HepG2 (cell line): ENCODE results near the gene TOR4A. TPM values are rescaled to one million over a fixed set of nuclear protein-coding genes. Genes with fewer than 3 reads are reported as not detected.

Experiments used
- DMAP1 ChIP-seq: IDR thresholded peaks from 2 replicates; pipeline ENCODE4 v1.6.1; 2016
- GLI4 ChIP-seq: sonication (generic); formaldehyde crosslinking; IDR thresholded peaks from 2 replicates; pipeline ENCODE4 v1.5.1; 2020; ENCODE audit warnings: missing genetic modification reagents, mild to moderate bottlenecking, moderate library complexity, borderline replicate concordance
- HIVEP1 ChIP-seq: sonication (generic); formaldehyde crosslinking; IDR thresholded peaks from 2 replicates; pipeline ENCODE4 v1.4.0; 2020; ENCODE audit warnings: mild to moderate bottlenecking, missing genetic modification reagents
- IRF1 ChIP-seq: sonication (generic); formaldehyde crosslinking; IDR thresholded peaks from 2 replicates; pipeline ENCODE4 v1.4.0; 2020; ENCODE audit warnings: low read depth, mild to moderate bottlenecking, missing genetic modification reagents
- KDM3A ChIP-seq: IDR thresholded peaks from 2 replicates; pipeline ENCODE4 v1.6.1; 2018; ENCODE audit warnings: low read depth, missing compliant biosample characterization
- MXD1 ChIP-seq: sonication (generic); formaldehyde crosslinking; IDR thresholded peaks from 2 replicates; pipeline ENCODE4 v1.4.0; 2020; ENCODE audit warnings: mild to moderate bottlenecking, missing genetic modification reagents
- NFKB2 ChIP-seq: sonication (generic); formaldehyde crosslinking; IDR thresholded peaks from 2 replicates; pipeline ENCODE4 v1.4.0; 2020; ENCODE audit warnings: missing genetic modification reagents, borderline replicate concordance
- POGK ChIP-seq: sonication (generic); formaldehyde crosslinking; conservative IDR thresholded peaks from 2 replicates; pipeline ENCODE4 v1.8.0; 2022; ENCODE audit warnings: mild to moderate bottlenecking, moderate library complexity, missing genetic modification reagents
- SNAPC4 ChIP-seq: sonication (generic); formaldehyde crosslinking; IDR thresholded peaks from 2 replicates; pipeline ENCODE4 v1.4.0; 2020; ENCODE audit warnings: mild to moderate bottlenecking, missing genetic modification reagents
- TCF12 ChIP-seq, 2 experiments: fragments of 450-650 bp in 1 of 2; sonication (generic) in 1 of 2; formaldehyde crosslinking in 1 of 2; IDR thresholded peaks; 2 replicates each; pipeline versions ENCODE4 v1.6.1 to v1.8.0; 2017 to 2022; ENCODE audit warnings: antibody characterized with exemption in 1 of 2, mild to moderate bottlenecking in 1 of 2, missing genetic modification reagents in 1 of 2, moderate library complexity in 1 of 2
- TFDP1 ChIP-seq: IDR thresholded peaks from 2 replicates; pipeline ENCODE4 v1.6.1; 2016; ENCODE audit warnings: missing compliant biosample characterization, missing genetic modification reagents, borderline replicate concordance
- TFE3 ChIP-seq: IDR thresholded peaks from 2 replicates; pipeline ENCODE4 v1.6.1; 2016
- WIZ ChIP-seq: sonication (generic); formaldehyde crosslinking; IDR thresholded peaks from 2 replicates; pipeline ENCODE4 v1.5.1; 2020; ENCODE audit warnings: mild to moderate bottlenecking, missing genetic modification reagents
- ZNF510 ChIP-seq: sonication (generic); formaldehyde crosslinking; IDR thresholded peaks from 2 replicates; pipeline ENCODE4 v1.4.0; 2020; ENCODE audit warnings: low read depth, mild to moderate bottlenecking, missing genetic modification reagents
- ZNF543 ChIP-seq: sonication (generic); formaldehyde crosslinking; IDR thresholded peaks from 2 replicates; pipeline ENCODE4 v1.4.0; 2020; ENCODE audit warnings: mild to moderate bottlenecking, missing genetic modification reagents
- polyA plus RNA-seq, 8 experiments: library from polyadenylated mRNA; depleted of rRNA in 3 of 8; stranded (reverse) in 7 of 8; unstranded in 1 of 8; fragments of >200 nt; fragmentation: Illumina TruSeq in 4 of 8; extraction: Trizol in 4 of 8; gene quantifications; 2 replicates each; pipeline versions ENCODE4 v1.2.1 to v1.2.3, GENCODE V29; 2011 to 2016; ENCODE audit warnings: low read depth in 4 of 8, missing spikeins in 1 of 8, mixed read lengths in 1 of 8; ENCODE audit not compliant: insufficient read depth in 1 of 8
- total RNA-seq, 5 experiments: library from RNA; depleted of rRNA; stranded (reverse); fragments of >200 nt; fragmentation: Illumina TruSeq; extraction: Trizol; gene quantifications; 2 replicates each; pipeline ENCODE4 v1.2.3, GENCODE V29; 2016; ENCODE audit warnings: low read depth in 1 of 5

TOR4A gene
- total and polyA plus RNA-seq, 2 of the 13 experiments (the other 11 are each of a cell fraction or from before 2014, with no cell fraction given) = 11.1 to 14.2 TPM

- 0 out of 2 replicates have a peak, but pooled peaks have one; percentile 31 for TF ChIP-seq ZNF510 (CRISPR knock-in tag)
- TF ChIP-seq ZNF543 (CRISPR knock-in tag) = peak; percentile 71; the same call in 1 of the 2 replicates
- peak; percentile 39; the same call in 1 of the 2 replicates for TF ChIP-seq MXD1 (CRISPR knock-in tag)
- TF ChIP-seq IRF1 (CRISPR knock-in tag) = 0 out of 2 replicates have a peak, but pooled peaks have one; percentile 47
- 0 out of 2 replicates have a peak, but pooled peaks have one; percentile 9 for TF ChIP-seq TFE3
- TF ChIP-seq SNAPC4 (CRISPR knock-in tag) = peak; percentile 35; the same call in 1 of the 2 replicates
- TF ChIP-seq TFDP1 = 0 out of 2 replicates have a peak, but pooled peaks have one; percentile 2
- TF ChIP-seq NFKB2 (CRISPR knock-in tag) = peak; percentile 46; the same call in 1 of the 2 replicates
- TF ChIP-seq TCF12 (IDR thresholded peaks at IDR 0.05) = no peak
- TF ChIP-seq TCF12 (CRISPR knock-in tag; IDR thresholded peaks at IDR 0.05) = 0 out of 2 replicates have a peak, but pooled peaks have one; percentile 36
- TF ChIP-seq DMAP1 = peak; percentile 73; the same call in 1 of the 2 replicates
- 0 out of 2 replicates have a peak, but pooled peaks have one; percentile 78 for TF ChIP-seq GLI4 (CRISPR knock-in tag)
- peak; percentile 70 for TF ChIP-seq POGK (CRISPR knock-in tag)
- TF ChIP-seq KDM3A = peak; percentile 9; the same call in 1 of the 2 replicates
- TF ChIP-seq WIZ = no peak
- 0 out of 2 replicates have a peak, but pooled peaks have one; percentile 24 for TF ChIP-seq HIVEP1
Measured at GRCh38 chr9:137276473-137277328, 825 bp upstream of the TOR4A start (continued).
